Measurements from ENCODE around the gene ASGR1. TPM values are rescaled to one million over a fixed set of nuclear protein-coding genes. Genes with fewer than 3 reads are reported as not detected.
A peak's percentile ranks its signal among the peaks of the same experiment; 100 is the strongest.

The ASGR1 gene
- total and polyA plus RNA-seq, 2 of the 4 experiments (the other 2 are of a cell fraction) = 1.3 to 3.8 TPM

DNA sequence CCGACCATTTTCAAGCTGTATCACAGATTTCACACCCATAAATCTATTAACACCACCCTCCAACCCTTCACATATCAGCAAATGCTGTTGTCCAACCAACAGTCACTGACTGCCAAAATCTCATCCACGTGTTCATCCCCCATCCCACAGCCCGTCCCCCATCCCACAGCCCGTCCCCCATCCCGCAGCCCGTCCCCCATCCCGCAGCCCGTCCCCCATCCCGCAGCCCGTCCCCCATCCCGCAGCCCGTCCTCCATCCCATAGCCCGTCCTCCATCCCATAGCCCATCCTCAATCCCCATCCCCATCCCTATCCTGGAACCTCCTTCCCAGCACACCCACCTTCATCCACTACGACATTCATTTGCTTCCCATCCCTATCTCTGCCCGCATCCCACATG, 26.4 kb upstream of the ASGR1 start:
- ATAC-seq (ENCODE audit: low read depth) (no peak), DNase-seq (no peak)
- H3K36me3 ChIP-seq (ENCODE audit: control insufficient read depth, insufficient read depth, low read length) = peaks cover 21% of the 10 kb centered on the region
- H4K5ac ChIP-seq (ENCODE audit: low read depth, low read length) = no peak overlapping the region
- peak overlapping the region; percentile 77 for H2AK5ac ChIP-seq (ENCODE audit: low read depth, low read length)
- peak overlapping the region; percentile 72 for H3K4ac ChIP-seq (ENCODE audit: low read depth, low read length)
- WGBS, 2 experiments (ENCODE audit: extremely low coverage in 2 of 2, insufficient read length in 1 of 2) = 27% methylated on average over 6 of the region's 15 CpGs; no CpG with 5 or more reads in 1 of the 2 experiments
- peak overlapping the region; percentile 45; the same call in 1 of the 2 replicates for H3K23ac ChIP-seq (ENCODE audit: low read depth, low read length)
- no peak overlapping the region for H2BK120ac ChIP-seq (ENCODE audit: low read depth, low read length)
- in situ Hi-C loops (cut with MboI; ENCODE audit: low sequenced_read_pairs) (no loop called here), intact Hi-C loops (cut with micrococcal nuclease) (no loop called here), dilution Hi-C loops (cut with HindIII; ENCODE audit: low sequenced_read_pairs, unreplicated experiment) (no loop called here)
- no peak overlapping the region; the same call in 2 of the 3 replicates for H2BK15ac ChIP-seq (ENCODE audit: low read depth, low read length)
- ChIA-PET CTCF (no interaction called here), POLR2A (ENCODE audit: unreplicated experiment) (no interaction called here)
- peak overlapping the region; percentile 11 for H3K9ac ChIP-seq (ENCODE audit: low read depth, low read length)
- no peaks in the 10 kb centered on the region for H3K9me3 ChIP-seq (ENCODE audit: control insufficient read depth, insufficient read depth, low read length)
- H3K4me3 ChIP-seq (ENCODE audit: insufficient read depth, low read depth, low read length) = peak overlapping the region; percentile 51
- H3K4me1 ChIP-seq (ENCODE audit: control insufficient read depth, insufficient read depth, low read length) = peaks cover 9% of the 10 kb centered on the region
- peak overlapping the region; percentile 68 for H3K4me2 ChIP-seq (ENCODE audit: low read depth, low read length)
- BruUV-seq (replicated peaks) = no TSS peak
- peak overlapping the region; percentile 95 for H2AFZ ChIP-seq (replicated peaks; ENCODE audit: low read length, poor library complexity)
- H3K14ac ChIP-seq (replicated peaks; ENCODE audit: low read depth, low read length) = peak overlapping the region; percentile 88
- H3K79me1 ChIP-seq (ENCODE audit: low read depth in 1 of 2, low read length in 2 of 2) = peaks cover 13 to 74% of the 10 kb centered on the region in 2 experiments
- no peak overlapping the region; the same call in none of the 2 replicates for H4K91ac ChIP-seq (ENCODE audit: insufficient read depth, low read depth, low read length)
- peak overlapping the region; percentile 4 for H2AK9ac ChIP-seq (replicated peaks; ENCODE audit: low read depth, low read length, poor library complexity)
- H2BK20ac ChIP-seq (ENCODE audit: low read depth, low read length) = no peak overlapping the region
- no peaks in the 10 kb centered on the region for H3K27me3 ChIP-seq (ENCODE audit: control insufficient read depth, insufficient read depth, low read length)
- H3K18ac ChIP-seq (ENCODE audit: low read depth, low read length) = no peak overlapping the region
- H4K8ac ChIP-seq (ENCODE audit: low read depth in 2 of 2, low read length in 2 of 2) = peak overlapping the region; percentile 62 to 75; a peak in 3 of 4 replicates
- peaks cover 44% of the 10 kb centered on the region for H4K20me1 ChIP-seq (ENCODE audit: insufficient read depth, low read length)
- H3K56ac ChIP-seq (ENCODE audit: extremely low read depth, insufficient read depth, low read length) = no peak overlapping the region
- no peak overlapping the region for H2BK5ac ChIP-seq (ENCODE audit: low read depth, low read length, poor library complexity, severe bottlenecking)
- H3K27ac ChIP-seq (ENCODE audit: insufficient read depth, low read length) = no peak overlapping the region; the same call in 1 of the 2 replicates
- H3K9me1 ChIP-seq (ENCODE audit: insufficient read depth, low read length) = peaks cover 13% of the 10 kb centered on the region
- TF ChIP-seq CEBPB (IDR thresholded peaks at IDR 0.05; ENCODE audit: low read depth, low read length) (no peak), MAZ (IDR thresholded peaks at IDR 0.05; ENCODE audit: borderline replicate concordance, low read depth, low read length) (no peak), RFX5 (IDR thresholded peaks at IDR 0.05; ENCODE audit: low read depth, low read length) (no peak), CHD1 (IDR thresholded peaks at IDR 0.05; ENCODE audit: low read depth, low read length) (no peak), BHLHE40 (IDR thresholded peaks at IDR 0.05; ENCODE audit: low read depth, low read length) (no peak), MXI1 (IDR thresholded peaks at IDR 0.05; ENCODE audit: borderline replicate concordance, low read depth, low read length) (no peak), RAD21 (IDR thresholded peaks at IDR 0.05; ENCODE audit: low read length) (no peak), FOS (IDR thresholded peaks at IDR 0.05; ENCODE audit: low read depth, low read length) (no peak), POLR2A (IDR thresholded peaks at IDR 0.05; ENCODE audit: low read depth, low read length) (no peak)
- TF ChIP-seq, protein P1, sequence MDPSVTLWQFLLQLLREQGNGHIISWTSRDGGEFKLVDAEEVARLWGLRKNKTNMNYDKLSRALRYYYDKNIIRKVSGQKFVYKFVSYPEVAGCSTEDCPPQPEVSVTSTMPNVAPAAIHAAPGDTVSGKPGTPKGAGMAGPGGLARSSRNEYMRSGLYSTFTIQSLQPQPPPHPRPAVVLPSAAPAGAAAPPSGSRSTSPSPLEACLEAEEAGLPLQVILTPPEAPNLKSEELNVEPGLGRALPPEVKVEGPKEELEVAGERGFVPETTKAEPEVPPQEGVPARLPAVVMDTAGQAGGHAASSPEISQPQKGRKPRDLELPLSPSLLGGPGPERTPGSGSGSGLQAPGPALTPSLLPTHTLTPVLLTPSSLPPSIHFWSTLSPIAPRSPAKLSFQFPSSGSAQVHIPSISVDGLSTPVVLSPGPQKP (IDR thresholded peaks at IDR 0.05; ENCODE audit: borderline replicate concordance, low read depth, low read length) = no peak
